EH (cell line): Measurements from ENCODE around the gene LMBR1L.
"Not testable (repeated sequence)": the region's sequence is repeated elsewhere in the genome, so short reads cannot be mapped to it uniquely, and the experiment has no call there.

Experiments used
- DNase-seq: peaks from one replicate; pipeline ENCODE4 v3.0.0-alpha.2; 2015; ENCODE audit warnings: low read depth

The LMBR1L gene

DNA sequence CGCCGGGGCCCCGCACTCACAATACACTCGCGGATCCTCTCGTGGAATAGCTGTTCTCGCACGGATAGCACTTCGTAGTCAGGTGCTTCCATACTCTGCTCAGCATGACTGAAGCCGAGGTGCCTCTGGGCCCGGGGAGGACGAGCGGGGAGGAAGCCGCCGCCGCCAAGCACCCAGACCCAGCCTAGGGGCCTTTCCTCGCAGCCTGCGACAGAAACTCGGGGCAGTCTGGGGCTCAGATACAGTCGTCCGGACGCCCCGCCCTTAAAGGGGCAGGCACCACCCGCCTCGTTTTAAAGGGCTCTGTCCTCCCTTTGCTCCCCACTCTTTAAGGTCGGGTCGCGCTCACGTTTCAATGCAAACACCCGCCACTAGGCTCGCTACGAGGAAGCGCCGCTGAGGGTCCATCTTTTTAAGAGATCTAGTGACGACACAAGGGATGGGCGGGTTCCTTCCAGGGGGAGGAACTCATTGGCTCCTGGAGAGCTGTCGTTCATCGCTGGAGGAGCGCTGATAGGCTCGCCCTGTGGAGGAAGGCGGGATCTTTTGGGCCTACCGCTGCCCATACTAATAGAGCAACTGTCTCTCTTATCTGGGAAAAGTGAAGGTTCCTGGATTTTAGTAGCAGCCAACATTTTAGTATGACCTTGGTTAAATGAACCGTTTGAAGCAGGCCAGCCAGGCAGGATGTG, at the start of gene LMBR1L:
Gene LMBR1L, minus strand, starts transcription at position 384 of the 692 bp plus-strand sequence. Its CDS starts 292 bp downstream, at position 92.
- peak; percentile 99 for DNase-seq

DNA sequence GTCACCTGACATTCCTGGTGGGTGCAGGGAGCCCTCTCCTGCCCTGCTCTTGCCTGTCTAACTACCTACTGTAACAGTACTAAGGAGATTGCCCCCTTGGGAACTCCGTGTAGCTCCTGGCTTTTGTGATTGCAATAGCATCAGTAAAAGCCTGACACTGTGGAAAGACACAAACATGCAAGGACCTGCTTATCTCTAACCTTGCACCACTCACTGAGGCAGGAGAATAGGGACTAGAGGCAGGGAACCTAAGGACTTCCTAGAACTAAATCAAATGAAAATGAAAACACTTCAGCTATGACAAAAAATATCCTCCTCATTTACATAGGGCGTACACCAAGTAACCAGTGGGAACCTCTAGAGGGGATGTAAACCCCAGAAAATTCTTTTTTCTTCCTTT, 49.8 kb upstream of the LMBR1L start:
- no peak for DNase-seq

- DNase-seq, result no peak
Observed at GRCh38 chr12:49154221-49154620, 43.6 kb upstream of the LMBR1L start.

GRCh38 chr12:49147384-49147783, 36.7 kb upstream of the LMBR1L start:
- no peak for DNase-seq

DNA sequence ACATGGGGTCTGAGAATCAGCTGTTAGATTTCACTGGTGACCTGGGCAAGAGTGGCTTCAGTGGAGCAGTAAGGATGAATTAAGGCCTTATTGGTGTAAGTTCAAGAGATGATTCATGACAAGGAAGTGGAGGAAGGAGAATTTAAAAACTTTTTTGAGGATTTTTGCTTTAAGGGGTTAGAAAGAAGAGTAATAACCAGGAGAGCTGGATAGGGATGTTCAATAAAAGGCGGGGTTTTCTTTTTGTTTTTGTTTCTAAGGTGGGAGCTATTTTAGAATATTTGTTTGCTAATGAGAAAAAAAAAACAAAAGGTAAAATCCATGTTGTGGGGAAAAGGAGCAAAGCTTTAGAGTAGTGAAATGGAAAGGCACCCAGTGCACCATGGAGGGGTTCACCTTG, 35.8 kb upstream of the LMBR1L start:
- no peak for DNase-seq

- no peak for DNase-seq
Observed at GRCh38 chr12:49144384-49144783, 33.7 kb upstream of the LMBR1L start.

- DNase-seq, result no peak
Observed at GRCh38 chr12:49138999-49139398, 28.4 kb upstream of the LMBR1L start.

- no peak for DNase-seq
Observed at GRCh38 chr12:49138587-49138986, 27.9 kb upstream of the LMBR1L start.

- no peak for DNase-seq
Observed at GRCh38 chr12:49137476-49137875, 26.8 kb upstream of the LMBR1L start.

- not testable (repeated sequence) for DNase-seq
Observed at GRCh38 chr12:49136997-49137396, 26.4 kb upstream of the LMBR1L start.

DNA sequence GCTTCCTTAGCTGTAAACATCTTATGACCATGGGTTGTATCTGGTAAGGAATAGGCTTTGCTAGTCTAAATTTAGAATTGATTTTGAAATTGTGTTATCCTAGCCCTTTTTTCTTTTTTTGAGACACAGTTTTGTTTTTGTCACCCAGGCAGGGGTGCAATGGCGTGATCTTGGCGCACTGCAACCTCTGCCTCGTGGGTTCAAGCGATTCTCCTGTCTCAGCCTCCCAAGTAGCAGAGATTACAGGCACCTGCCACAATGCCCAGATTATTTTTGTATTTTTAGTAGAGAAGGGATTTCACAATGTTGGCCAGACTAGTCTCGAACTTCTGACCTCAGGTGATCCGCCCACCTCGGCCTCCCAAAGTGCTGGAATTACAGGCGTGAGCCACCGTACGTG, 22.9 kb upstream of the LMBR1L start:
- no peak for DNase-seq

GRCh38 chr12:49133014-49133413, 22.4 kb upstream of the LMBR1L start:
- no peak for DNase-seq

GRCh38 chr12:49131894-49132461, 21.3 kb upstream of the LMBR1L start:
- DNase-seq, result peak; percentile 53

DNA sequence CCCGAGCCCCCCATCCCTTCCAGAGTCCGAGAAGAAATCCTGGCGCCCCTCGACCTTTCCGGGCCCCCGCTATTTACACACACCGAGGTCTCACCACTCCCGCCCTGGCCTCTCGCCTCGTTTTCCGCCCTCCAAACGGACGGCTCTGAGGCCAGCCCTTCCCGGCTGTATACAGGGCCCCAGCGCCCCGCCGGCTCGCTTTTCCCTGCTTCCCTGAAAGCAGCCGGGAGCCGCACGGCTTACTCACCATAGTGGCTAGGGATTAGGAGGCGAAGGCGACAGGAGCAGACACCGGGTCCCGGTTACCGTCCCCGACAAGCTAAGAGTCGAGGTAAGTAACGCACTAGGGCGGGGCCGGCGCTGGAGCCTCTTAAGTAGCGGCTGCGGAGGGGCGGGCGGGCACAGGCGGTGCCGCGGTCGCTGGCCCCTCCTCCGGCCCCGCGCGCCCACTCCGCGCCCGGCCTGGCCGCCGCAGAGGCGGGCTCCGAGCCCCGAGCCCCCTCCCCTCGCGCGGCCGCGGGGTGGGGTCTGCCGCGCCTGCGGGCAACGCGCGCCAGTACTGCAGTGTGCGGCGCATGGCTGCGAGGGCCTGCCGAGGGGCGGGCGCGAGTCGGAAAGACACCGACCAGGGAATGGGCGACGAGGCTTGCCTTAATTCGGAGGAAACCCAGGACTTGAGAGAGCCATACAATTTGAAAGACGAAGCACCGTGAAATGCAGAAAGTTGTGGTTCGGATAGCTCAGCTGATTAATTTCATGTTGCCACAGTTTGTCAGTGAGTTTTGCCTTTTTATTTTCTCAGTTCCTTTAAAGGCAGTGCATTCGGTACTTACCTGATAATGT, 20.6 kb upstream of the LMBR1L start, which contains the start of gene TUBA1B:
Gene TUBA1B, minus strand, starts transcription at position 345 of the 843 bp plus-strand sequence. Its CDS starts 95 bp downstream, at position 250.
- peak; percentile 90 for DNase-seq

GRCh38 chr12:49130151-49131050, 19.8 kb upstream of the LMBR1L start:
- peak; percentile 95 for DNase-seq

GRCh38 chr12:49129332-49130150, 18.9 kb upstream of the LMBR1L start:
- DNase-seq, result no peak

DNA sequence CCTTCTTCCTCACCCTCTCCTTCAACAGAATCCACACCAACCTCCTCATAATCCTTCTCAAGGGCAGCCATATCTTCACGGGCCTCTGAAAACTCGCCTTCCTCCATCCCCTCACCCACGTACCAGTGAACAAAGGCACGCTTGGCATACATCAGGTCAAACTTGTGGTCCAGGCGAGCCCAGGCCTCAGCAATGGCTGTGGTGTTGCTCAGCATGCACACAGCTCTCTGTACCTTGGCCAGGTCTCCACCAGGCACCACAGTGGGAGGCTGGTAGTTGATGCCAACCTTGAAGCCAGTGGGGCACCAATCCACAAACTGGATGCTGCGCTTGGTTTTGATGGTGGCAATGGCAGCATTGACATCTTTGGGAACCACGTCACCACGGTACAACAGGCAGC, 17.3 kb upstream of the LMBR1L start:
- DNase-seq, result not testable (repeated sequence)

- no peak for DNase-seq
Observed at GRCh38 chr12:49126852-49127763, 16.5 kb upstream of the LMBR1L start.

DNA sequence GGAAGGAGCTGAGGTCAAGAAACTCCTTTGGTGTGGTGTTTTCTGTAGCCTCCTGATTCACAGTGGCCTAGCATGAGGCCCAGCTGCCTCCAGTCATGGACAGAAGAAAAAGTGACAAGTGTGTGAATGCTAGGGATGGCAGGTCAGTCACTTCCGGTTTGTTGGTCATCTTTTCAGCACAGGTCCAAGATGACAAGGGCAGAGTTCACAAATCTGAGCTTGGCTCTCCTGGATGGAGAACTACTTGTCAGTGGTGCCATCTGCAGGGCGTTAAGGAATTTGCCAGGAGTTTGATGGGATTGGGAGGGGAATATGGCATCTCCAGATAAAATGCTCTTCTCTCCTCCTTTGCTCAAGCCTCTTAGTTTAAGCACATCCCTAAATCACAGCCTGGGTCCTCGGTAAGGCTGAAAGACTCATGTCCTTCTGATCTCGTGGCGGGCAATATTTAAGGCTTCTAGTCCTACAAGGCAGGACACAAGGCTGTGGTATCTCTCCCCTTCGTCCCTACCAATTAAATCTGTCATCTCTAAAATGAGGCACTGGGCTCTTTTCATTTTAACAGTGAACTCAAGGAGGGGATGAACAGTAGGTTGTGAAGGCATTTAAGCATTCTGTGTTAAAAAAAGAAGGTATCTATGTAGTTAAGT, 10.5 kb upstream of the LMBR1L start:
- peak; percentile 78 for DNase-seq
